IMR-90 (cell line): Measurements from ENCODE around the gene ZNF579. TPM values are rescaled to one million over a fixed set of nuclear protein-coding genes. Genes with fewer than 3 reads are reported as not detected.

Experiments
- ATAC-seq: fragments of 200-7000 bp; cut with Tn5 transposase; 2 replicates; pipeline ENCODE4 v1.9.1; 2020; ENCODE audit warnings: low read depth, mild to moderate bottlenecking, moderate library complexity
- BruUV-seq: library from RNA; stranded (reverse); fragments of 400-500 nt; replicated peaks from 2 replicates; lab custom pipeline; 2021; lab: Mats Ljungman, UMichigan
- CTCF ChIA-PET: fragments of 300-600 bp; formaldehyde crosslinking; extraction: SDS; loops from one replicate; lab custom pipeline; 2021; ENCODE audit warnings: antibody characterized with exemption; lab: Yijun Ruan, JAX
- POLR2A ChIA-PET: fragments of 300-600 bp; sonication (Branson Sonifier 250); formaldehyde crosslinking; loops from one replicate; lab custom pipeline; 2022; ENCODE audit warnings: antibody characterized with exemption; ENCODE audit not compliant: unreplicated experiment; lab: Charles Lee
- DNase-seq: peaks from one replicate; pipeline ENCODE4 v3.0.0; 2013
- H2AFZ ChIP-seq: replicated peaks from 2 replicates; pipeline ENCODE3; 2013; ENCODE audit warnings: low read length, mild to moderate bottlenecking; ENCODE audit not compliant: poor library complexity
- H2AK5ac ChIP-seq: 2 replicates; pipeline ENCODE4 v1.6.1; 2013; ENCODE audit warnings: low read depth, low read length, inconsistent platforms
- H2AK9ac ChIP-seq: replicated peaks from 2 replicates; pipeline ENCODE3; 2013; ENCODE audit warnings: mild to moderate bottlenecking, low read depth, low read length, moderate library complexity; ENCODE audit not compliant: poor library complexity
- H2BK120ac ChIP-seq: 2 replicates; pipeline ENCODE4 v1.6.1; 2013; ENCODE audit warnings: low read depth, low read length, inconsistent platforms
- H2BK15ac ChIP-seq: 3 replicates; pipeline ENCODE4 v1.6.1; 2013; ENCODE audit warnings: low read depth, low read length, inconsistent platforms
- H2BK20ac ChIP-seq: 2 replicates; pipeline ENCODE4 v1.6.1; 2013; ENCODE audit warnings: low read depth, mild to moderate bottlenecking, inconsistent platforms, low read length, moderate library complexity
- H2BK5ac ChIP-seq: 2 replicates; pipeline ENCODE4 v1.6.1; 2013; ENCODE audit warnings: mild to moderate bottlenecking, low read depth, low read length, inconsistent platforms; ENCODE audit not compliant: poor library complexity, severe bottlenecking
- H3K14ac ChIP-seq: replicated peaks from 2 replicates; pipeline ENCODE4 v1.6.1; 2013; ENCODE audit warnings: low read depth, low read length, inconsistent platforms
- H3K18ac ChIP-seq: 2 replicates; pipeline ENCODE4 v1.6.1; 2013; ENCODE audit warnings: low read depth, low read length, control low read depth
- H3K23ac ChIP-seq: 2 replicates; pipeline ENCODE4 v1.6.1; 2013; ENCODE audit warnings: low read depth, low read length, inconsistent platforms
- H3K27ac ChIP-seq: 2 replicates; pipeline ENCODE4 v1.5.1; 2013; ENCODE audit warnings: mild to moderate bottlenecking, control low read depth, low read length; ENCODE audit not compliant: insufficient read depth
- H3K27me3 ChIP-seq: 2 replicates; pipeline ENCODE4 v1.6.1; 2013; ENCODE audit warnings: low read length; ENCODE audit not compliant: control insufficient read depth, insufficient read depth
- H3K36me3 ChIP-seq: 2 replicates; pipeline ENCODE4 v1.6.1; 2013; ENCODE audit warnings: low read length, mixed read lengths; ENCODE audit not compliant: control insufficient read depth, insufficient read depth
- H3K4ac ChIP-seq: 2 replicates; pipeline ENCODE4 v1.6.1; 2013; ENCODE audit warnings: low read depth, low read length, inconsistent platforms
- H3K4me1 ChIP-seq: 2 replicates; pipeline ENCODE4 v1.6.1; 2013; ENCODE audit warnings: low read length, mixed read lengths; ENCODE audit not compliant: control insufficient read depth, insufficient read depth
- H3K4me2 ChIP-seq: 2 replicates; pipeline ENCODE4 v1.6.1; 2013; ENCODE audit warnings: low read depth, mild to moderate bottlenecking, control low read depth, low read length, moderate library complexity
- H3K4me3 ChIP-seq: 2 replicates; pipeline ENCODE4 v1.5.1; 2013; ENCODE audit warnings: low read depth, mild to moderate bottlenecking, control low read depth, low read length, moderate library complexity; ENCODE audit not compliant: insufficient read depth
- H3K56ac ChIP-seq: 2 replicates; pipeline ENCODE4 v1.6.1; 2013; ENCODE audit warnings: low read length, inconsistent platforms; ENCODE audit not compliant: insufficient read depth; ENCODE audit errors: extremely low read depth
- H3K79me1 ChIP-seq, 2 experiments: 2 replicates each; pipeline ENCODE4 v1.6.1; 2013; ENCODE audit warnings: low read length in 2 of 2, inconsistent platforms in 1 of 2, low read depth in 1 of 2
- H3K9ac ChIP-seq: 2 replicates; pipeline ENCODE4 v1.6.1; 2013; ENCODE audit warnings: low read depth, low read length, control low read depth
- H3K9me1 ChIP-seq: 2 replicates; pipeline ENCODE4 v1.6.1; 2013; ENCODE audit warnings: low read length, inconsistent platforms; ENCODE audit not compliant: insufficient read depth
- H3K9me3 ChIP-seq: 2 replicates; pipeline ENCODE4 v1.6.1; 2013; ENCODE audit warnings: low read length; ENCODE audit not compliant: control insufficient read depth, insufficient read depth
- H4K20me1 ChIP-seq: 2 replicates; pipeline ENCODE4 v1.6.1; 2013; ENCODE audit warnings: low read length, inconsistent platforms; ENCODE audit not compliant: insufficient read depth
- H4K5ac ChIP-seq: 2 replicates; pipeline ENCODE4 v1.6.1; 2013; ENCODE audit warnings: mild to moderate bottlenecking, low read depth, low read length, control low read depth
- H4K8ac ChIP-seq, 2 experiments: 2 replicates each; pipeline ENCODE4 v1.6.1; 2013; ENCODE audit warnings: low read depth in 2 of 2, low read length in 2 of 2, control low read depth in 1 of 2, inconsistent platforms in 1 of 2
- H4K91ac ChIP-seq: 2 replicates; pipeline ENCODE4 v1.6.1; 2013; ENCODE audit warnings: low read depth, low read length, inconsistent platforms; ENCODE audit not compliant: insufficient read depth
- BHLHE40 ChIP-seq: fragments of 150-350 bp; IDR thresholded peaks from 2 replicates; pipeline ENCODE4 v1.6.1; 2016; ENCODE audit warnings: mild to moderate bottlenecking, low read depth, low read length
- CEBPB ChIP-seq: IDR thresholded peaks from 2 replicates; pipeline ENCODE4 v1.6.1; 2012; ENCODE audit warnings: low read depth, low read length, improper control_type of control experiment
- FOS ChIP-seq: fragments of 150-350 bp; IDR thresholded peaks from 2 replicates; pipeline ENCODE4 v1.6.1; 2016; ENCODE audit warnings: low read depth, low read length
- MAZ ChIP-seq: IDR thresholded peaks from 2 replicates; pipeline ENCODE4 v1.6.1; 2012; ENCODE audit warnings: low read depth, mild to moderate bottlenecking, low read length, improper control_type of control experiment, moderate library complexity, borderline replicate concordance
- MXI1 ChIP-seq: IDR thresholded peaks from 2 replicates; pipeline ENCODE4 v1.6.1; 2012; ENCODE audit warnings: low read depth, mild to moderate bottlenecking, low read length, moderate library complexity, borderline replicate concordance
- NFE2L2 ChIP-seq: fragments of 150-350 bp; IDR thresholded peaks from 2 replicates; pipeline ENCODE4 v1.6.1; 2016; ENCODE audit warnings: low read depth, mild to moderate bottlenecking, low read length
- RAD21 ChIP-seq: IDR thresholded peaks from 2 replicates; pipeline ENCODE4 v1.6.1; 2012; ENCODE audit warnings: low read length, improper control_type of control experiment
- RCOR1 ChIP-seq: IDR thresholded peaks from 2 replicates; pipeline ENCODE4 v1.6.1; 2012; ENCODE audit warnings: mild to moderate bottlenecking, low read length, improper control_type of control experiment; ENCODE audit not compliant: insufficient replicate concordance
- SMC3 ChIP-seq: fragments of 150-350 bp; IDR thresholded peaks from 2 replicates; pipeline ENCODE4 v1.6.1; 2016; ENCODE audit warnings: low read depth, mild to moderate bottlenecking, antibody characterized with exemption, low read length, moderate library complexity
- WGBS, 2 experiments: methylation state at CpG; one replicate each; pipeline versions ENCODE4 v1.1.5 to v1.1.7; 2013; ENCODE audit warnings: missing lambda C conversion rate in 2 of 2; ENCODE audit not compliant: insufficient read length in 1 of 2; ENCODE audit errors: extremely low coverage in 2 of 2; 5-methylcytosine and 5-hydroxymethylcytosine counted together
- dilution Hi-C: fragments of 300-500 bp; cut with HindIII; formaldehyde crosslinking; loops from one replicate; pipeline ENCODE4 v1.14.3; 2018; ENCODE audit warnings: low sequenced_read_pairs; ENCODE audit not compliant: unreplicated experiment
- in situ Hi-C: fragments of 300-500 bp; cut with MboI; formaldehyde crosslinking; loops from 3 replicates; pipeline ENCODE4 v1.14.3; 2019; ENCODE audit warnings: low sequenced_read_pairs, inconsistent platforms, mixed read lengths
- intact Hi-C: fragments of 100-400 bp; cut with micrococcal nuclease; formaldehyde crosslinking; loops from 2 replicates; pipeline ENCODE4 v1.10.0; 2022
- polyA plus RNA-seq, 3 experiments: library from polyadenylated mRNA; depleted of rRNA; stranded (reverse); fragments of >200 nt; gene quantifications; 2 replicates each; pipeline ENCODE4 v1.2.3, GENCODE V29; 2012; ENCODE audit warnings: low replicate concordance in 1 of 3
- total RNA-seq: library from RNA; depleted of rRNA; stranded (reverse); fragments of >200 nt; gene quantifications from 2 replicates; pipeline ENCODE4 v1.2.3, GENCODE V29; 2012
- TF ChIP-seq, protein P1 (sequence below): fragments of 150-350 bp; IDR thresholded peaks from 2 replicates; pipeline ENCODE4 v1.6.1; 2016; ENCODE audit warnings: low read depth, mild to moderate bottlenecking, low read length, moderate library complexity, borderline replicate concordance
- TF ChIP-seq, protein P2 (sequence below): fragments of 150-350 bp; IDR thresholded peaks from 2 replicates; pipeline ENCODE4 v1.6.1; 2017; ENCODE audit warnings: mild to moderate bottlenecking, antibody characterized with exemption, low read length, low read depth
- TF ChIP-seq, protein P3 (sequence below): conservative IDR thresholded peaks from 2 replicates; pipeline ENCODE4 v1.5.1; 2012; ENCODE audit warnings: mild to moderate bottlenecking, low read depth, low read length, improper control_type of control experiment

The ZNF579 gene
- total and polyA plus RNA-seq, 2 of the 4 experiments (the other 2 are of a cell fraction), result 0.54 to 9.0 TPM

DNA sequence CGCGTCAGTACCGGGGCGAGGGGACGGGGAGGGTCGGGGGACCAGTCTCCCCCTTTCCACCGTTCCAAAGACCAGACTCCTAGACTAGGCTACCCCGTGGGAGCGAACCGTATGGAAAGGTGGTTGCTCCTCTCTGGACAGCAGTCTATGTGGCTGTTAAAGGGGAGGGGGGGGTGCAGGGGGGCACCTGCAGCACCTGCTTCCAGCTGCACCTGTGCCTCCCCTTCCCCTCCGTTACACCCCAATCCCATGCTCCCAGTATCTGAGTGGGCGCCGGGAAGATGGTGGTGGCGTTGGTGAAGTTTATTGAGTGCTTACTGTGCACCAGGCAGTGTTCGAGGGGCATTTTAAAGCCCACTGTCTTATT is 20.0 kb upstream of the ZNF579 start:
- WGBS, 2 experiments, result 63% methylated on average over 2 of the region's 15 CpGs; no CpG with 5 or more reads in 1 of the 2 experiments
- no peak overlapping the region for H2BK120ac ChIP-seq
- H3K27me3 ChIP-seq, result no peaks in the 10 kb centered on the region
- peak overlapping the region; percentile 48 to 85 for H4K8ac ChIP-seq
- H3K4me2 ChIP-seq, result peak overlapping the region; percentile 89
- intact Hi-C loops, result no loop called here
- H4K20me1 ChIP-seq, result peaks cover 7% of the 10 kb centered on the region; the same call in 1 of the 2 replicates
- ChIA-PET CTCF (no interaction called here), POLR2A (interaction anchor here (1.4 kb wide), 1 partner anchor 20 kb away, joined by 8 read pairs; the partner anchor contains the start of gene ZNF579)
- H3K4me3 ChIP-seq, result peak overlapping the region; percentile 56
- peak overlapping the region; percentile 77 for H3K14ac ChIP-seq
- peaks cover 13% of the 10 kb centered on the region for H3K9me1 ChIP-seq
- H2AK5ac ChIP-seq, result peak overlapping the region; percentile 97
- H2AK9ac ChIP-seq, result peak overlapping the region; percentile 98
- peaks cover 11% of the 10 kb centered on the region for H3K36me3 ChIP-seq
- peak overlapping the region; percentile 86 for H2AFZ ChIP-seq
- 0 out of 3 replicates have a peak overlapping the region, but pooled peaks have one; percentile 23 for H2BK15ac ChIP-seq
- no peak overlapping the region for H2BK20ac ChIP-seq
- ATAC-seq (no peak), DNase-seq (no peak)
- H3K27ac ChIP-seq, result peak overlapping the region; percentile 53
- H2BK5ac ChIP-seq, result peak overlapping the region; percentile 76
- H3K4ac ChIP-seq, result peak overlapping the region; percentile 67
- H3K18ac ChIP-seq, result peak overlapping the region; percentile 59; the same call in 1 of the 2 replicates
- H3K9ac ChIP-seq, result peak overlapping the region; percentile 85
- no TSS peak for BruUV-seq
- H3K79me1 ChIP-seq, result peaks cover 19 to 36% of the 10 kb centered on the region in 2 experiments
- in situ Hi-C loops, result no loop called here
- dilution Hi-C loops, result no loop called here
- H3K4me1 ChIP-seq, result peaks cover 4% of the 10 kb centered on the region; the same call in 1 of the 2 replicates
- TF ChIP-seq CEBPB, result no peak
- TF ChIP-seq MAZ, result no peak
- TF ChIP-seq FOS, result no peak
- TF ChIP-seq, protein P1, sequence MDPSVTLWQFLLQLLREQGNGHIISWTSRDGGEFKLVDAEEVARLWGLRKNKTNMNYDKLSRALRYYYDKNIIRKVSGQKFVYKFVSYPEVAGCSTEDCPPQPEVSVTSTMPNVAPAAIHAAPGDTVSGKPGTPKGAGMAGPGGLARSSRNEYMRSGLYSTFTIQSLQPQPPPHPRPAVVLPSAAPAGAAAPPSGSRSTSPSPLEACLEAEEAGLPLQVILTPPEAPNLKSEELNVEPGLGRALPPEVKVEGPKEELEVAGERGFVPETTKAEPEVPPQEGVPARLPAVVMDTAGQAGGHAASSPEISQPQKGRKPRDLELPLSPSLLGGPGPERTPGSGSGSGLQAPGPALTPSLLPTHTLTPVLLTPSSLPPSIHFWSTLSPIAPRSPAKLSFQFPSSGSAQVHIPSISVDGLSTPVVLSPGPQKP, result no peak
- no peak for TF ChIP-seq RCOR1
- TF ChIP-seq RAD21, result no peak
- TF ChIP-seq, protein P2, sequence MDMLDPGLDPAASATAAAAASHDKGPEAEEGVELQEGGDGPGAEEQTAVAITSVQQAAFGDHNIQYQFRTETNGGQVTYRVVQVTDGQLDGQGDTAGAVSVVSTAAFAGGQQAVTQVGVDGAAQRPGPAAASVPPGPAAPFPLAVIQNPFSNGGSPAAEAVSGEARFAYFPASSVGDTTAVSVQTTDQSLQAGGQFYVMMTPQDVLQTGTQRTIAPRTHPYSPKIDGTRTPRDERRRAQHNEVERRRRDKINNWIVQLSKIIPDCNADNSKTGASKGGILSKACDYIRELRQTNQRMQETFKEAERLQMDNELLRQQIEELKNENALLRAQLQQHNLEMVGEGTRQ, result no peak
- TF ChIP-seq, protein P3, sequence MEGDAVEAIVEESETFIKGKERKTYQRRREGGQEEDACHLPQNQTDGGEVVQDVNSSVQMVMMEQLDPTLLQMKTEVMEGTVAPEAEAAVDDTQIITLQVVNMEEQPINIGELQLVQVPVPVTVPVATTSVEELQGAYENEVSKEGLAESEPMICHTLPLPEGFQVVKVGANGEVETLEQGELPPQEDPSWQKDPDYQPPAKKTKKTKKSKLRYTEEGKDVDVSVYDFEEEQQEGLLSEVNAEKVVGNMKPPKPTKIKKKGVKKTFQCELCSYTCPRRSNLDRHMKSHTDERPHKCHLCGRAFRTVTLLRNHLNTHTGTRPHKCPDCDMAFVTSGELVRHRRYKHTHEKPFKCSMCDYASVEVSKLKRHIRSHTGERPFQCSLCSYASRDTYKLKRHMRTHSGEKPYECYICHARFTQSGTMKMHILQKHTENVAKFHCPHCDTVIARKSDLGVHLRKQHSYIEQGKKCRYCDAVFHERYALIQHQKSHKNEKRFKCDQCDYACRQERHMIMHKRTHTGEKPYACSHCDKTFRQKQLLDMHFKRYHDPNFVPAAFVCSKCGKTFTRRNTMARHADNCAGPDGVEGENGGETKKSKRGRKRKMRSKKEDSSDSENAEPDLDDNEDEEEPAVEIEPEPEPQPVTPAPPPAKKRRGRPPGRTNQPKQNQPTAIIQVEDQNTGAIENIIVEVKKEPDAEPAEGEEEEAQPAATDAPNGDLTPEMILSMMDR, result no peak
- TF ChIP-seq SMC3, result no peak
- no peak for TF ChIP-seq NFE2L2
- TF ChIP-seq MXI1, result no peak
- no peak for TF ChIP-seq BHLHE40
- H3K56ac ChIP-seq, result peak overlapping the region; percentile 66; the same call in 1 of the 2 replicates
- peak overlapping the region; percentile 69 for H3K23ac ChIP-seq
- H3K9me3 ChIP-seq, result no peaks in the 10 kb centered on the region
- peak overlapping the region; percentile 86 for H4K91ac ChIP-seq
- peak overlapping the region; percentile 16 for H4K5ac ChIP-seq
